IPS DF 19.7 (cell line): Measurements from ENCODE around the gene PLA2R1.

Source experiments
- DNase-seq: peaks from one replicate; pipeline ENCODE4 v3.0.0-alpha.2; 2013; ENCODE audit warnings: low read depth, low spot score

Gene PLA2R1

DNA sequence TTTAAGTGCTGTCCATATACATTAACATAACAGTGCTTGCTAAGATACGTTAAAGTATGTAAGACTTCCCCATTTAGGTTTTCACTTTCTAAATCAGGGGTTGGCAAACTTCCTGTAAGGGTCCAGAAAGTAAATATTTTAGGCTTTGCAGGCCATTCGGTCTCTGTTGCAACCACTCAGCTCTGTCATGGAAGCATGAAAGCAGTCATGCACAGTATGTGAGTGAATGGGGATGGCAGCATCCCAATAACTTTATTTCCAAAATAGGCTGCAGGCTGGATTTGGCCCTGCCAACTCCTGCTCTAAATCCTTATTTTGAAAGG is 128.7 kb downstream of the PLA2R1 start:
- no peak for DNase-seq

DNA sequence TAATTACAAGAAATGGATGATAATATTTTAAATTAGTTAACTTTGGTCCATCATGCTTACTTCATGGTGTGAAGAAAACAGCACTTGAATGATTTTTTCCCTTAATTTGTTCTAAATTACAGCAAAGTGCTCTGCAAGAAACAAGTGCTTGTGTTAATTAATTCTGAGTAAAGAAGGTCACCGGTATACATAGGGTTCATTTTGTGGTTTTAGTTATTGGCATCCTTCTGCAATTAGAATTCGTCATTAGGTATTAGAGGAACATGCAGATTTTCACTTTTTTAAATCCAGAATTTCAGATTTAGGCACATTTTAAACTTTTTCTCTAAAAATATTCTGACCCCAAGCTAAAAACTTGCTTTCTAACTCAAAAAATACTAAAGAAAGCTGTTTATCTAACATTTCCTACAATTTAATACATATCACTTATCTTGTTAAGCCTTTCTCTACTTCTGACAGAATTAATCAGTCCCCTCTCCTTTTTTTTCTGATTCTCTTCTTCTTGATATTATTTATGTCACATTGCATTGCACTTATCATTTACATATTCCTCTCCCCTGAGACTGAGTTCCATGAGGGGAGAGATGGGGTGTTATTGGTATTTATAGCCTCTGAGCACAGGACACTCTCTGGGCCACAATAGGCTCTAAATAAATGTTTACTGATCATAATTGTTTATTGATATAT is 129.2 kb downstream of the PLA2R1 start:
- DNase-seq: no peak

DNA sequence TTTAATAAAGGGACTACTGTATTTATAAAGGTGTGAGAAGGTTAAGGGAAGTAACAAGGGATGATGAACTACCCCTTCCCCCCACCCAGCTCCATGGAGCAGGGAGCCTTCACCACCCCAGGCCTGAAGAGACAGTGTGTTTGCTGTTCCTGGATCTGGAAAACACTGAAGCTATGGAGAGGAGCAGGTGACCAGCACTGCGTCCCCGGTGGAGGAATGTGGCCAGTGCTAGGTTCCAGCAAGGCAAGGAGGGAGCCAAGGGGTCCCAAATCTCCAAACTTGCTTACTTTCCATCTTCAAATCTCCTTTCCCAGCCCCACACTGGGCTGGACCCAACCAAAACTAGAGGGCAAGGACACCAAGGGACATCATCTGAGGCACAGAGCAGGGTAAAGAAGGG is 135.7 kb downstream of the PLA2R1 start:
- no peak for DNase-seq

DNA sequence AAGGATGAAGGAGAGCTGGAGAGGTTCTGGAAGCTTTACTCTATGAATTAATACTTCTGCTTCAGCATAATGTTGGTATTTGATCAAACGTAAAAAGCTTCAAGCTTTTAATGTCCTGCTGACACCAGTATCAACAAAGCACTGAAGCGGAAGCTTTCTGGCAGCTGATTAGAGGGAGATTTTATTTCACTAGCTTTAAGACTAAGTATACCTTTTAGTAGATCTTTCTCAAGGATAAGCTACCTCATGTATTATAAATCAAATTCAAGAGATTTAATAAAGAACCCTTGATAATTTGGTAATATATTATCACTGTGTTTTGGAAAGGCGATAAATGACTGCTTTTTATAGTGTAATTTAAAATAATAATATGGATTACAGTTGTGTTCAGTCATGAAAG is 136.4 kb downstream of the PLA2R1 start:
- no peak for DNase-seq

DNA sequence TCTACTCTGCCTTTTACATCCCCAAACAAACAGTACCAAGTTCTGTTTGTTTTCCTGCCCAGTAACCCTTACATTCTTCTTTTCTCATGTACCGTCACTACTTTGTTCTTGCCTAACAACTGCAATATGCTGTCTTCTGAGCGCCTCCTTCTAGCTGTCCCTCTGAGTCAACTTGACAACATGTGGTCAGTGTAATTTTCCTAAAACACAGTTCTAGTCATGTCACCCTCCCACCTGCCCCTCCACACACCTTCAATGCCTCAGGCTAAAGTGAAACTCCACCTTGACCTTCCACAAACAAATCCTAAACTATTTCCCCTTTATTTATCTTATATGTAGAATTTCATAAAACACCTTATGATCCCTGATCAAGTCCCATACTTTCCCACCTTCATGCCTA is 139.9 kb downstream of the PLA2R1 start:
- DNase-seq: no peak

DNA sequence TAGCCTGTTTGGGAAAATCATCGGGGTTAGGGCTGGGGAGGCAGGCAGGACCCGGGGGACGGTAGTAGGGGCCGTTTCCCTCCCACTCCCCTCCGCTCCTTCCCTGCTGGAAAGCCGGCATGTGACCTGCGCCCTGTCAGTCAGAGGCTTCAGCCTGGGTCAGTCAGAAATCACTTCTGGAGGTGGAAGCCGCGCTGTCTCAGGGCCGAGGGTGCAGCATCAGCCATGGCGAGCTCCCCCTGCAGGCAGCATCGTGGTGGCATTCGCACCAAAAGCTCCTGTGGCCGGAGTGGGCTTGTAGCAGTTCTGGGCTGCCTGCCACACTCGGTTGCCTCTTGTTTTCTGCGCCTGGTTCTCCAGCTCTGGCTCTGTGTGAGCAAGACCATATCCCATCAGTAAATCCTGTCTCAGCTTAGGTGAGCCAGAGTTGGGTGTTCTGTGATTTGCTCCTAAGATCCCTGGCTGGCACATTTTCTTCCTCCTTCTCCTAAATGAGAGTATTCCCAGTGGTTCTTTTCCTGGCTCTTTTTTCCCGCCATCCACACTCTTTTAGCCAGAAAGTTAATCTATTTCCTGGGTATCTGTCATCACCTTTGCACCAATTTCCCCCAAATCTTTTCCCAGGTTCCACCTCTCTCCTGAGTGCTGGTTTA is 140.5 kb downstream of the PLA2R1 start:
- DNase-seq: peak; percentile 64

DNA sequence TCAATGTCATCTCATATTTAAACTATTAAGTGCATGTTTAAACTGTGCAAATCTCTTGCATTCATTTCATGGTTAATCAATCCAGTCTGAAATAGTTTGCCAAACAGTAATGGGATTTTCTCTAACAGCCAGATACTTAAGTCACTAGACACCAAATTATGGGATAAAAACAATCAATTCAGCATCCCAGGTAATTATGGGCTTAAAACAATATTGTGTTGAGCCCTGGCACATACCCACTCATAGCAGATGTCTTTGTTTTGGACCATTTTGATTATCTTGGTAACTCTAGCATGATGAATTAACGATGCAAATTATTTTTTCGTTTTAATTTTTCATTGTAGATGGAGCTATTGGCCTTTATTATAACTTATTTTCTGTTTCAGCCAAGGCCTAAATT is 145.9 kb downstream of the PLA2R1 start:
- DNase-seq: no peak

DNA sequence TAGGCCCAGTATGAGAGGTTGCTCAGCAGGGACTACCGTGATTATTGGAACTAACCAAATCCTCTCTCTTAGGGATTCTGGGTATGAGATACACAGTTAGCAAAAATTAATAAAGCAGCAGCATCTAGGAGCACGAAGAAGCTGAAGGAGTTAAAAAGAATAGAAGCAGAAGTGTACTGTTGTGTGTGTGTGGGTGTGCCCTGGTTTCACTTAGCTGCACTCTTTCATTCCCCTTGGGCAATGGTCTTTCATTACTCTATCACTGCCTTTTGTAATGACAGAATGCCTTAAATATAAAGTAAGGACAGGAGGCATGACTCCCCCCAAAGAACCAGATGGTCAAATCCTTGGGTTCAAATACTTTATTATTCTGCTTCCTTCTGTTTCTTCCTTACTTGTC is 148.5 kb downstream of the PLA2R1 start:
- no peak for DNase-seq

DNA sequence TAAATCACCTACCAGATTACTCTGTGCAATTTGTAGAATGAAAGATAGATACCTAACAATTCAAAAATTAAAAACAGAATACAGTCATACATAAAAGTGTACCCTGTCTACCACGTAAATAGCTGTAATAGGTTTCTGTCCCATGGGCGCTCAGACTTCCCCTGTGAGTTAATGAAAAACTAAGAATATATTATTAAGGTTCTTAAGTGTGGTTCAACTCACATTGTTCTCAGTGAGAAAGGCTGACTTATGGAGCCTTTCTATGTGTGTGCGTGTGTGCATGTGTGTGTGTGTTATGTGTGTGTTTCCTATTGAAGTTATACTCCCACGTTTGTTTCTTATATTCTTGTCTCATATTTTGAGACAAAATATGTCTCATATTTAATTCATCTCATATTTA is 149.8 kb downstream of the PLA2R1 start:
- DNase-seq: no peak

DNA sequence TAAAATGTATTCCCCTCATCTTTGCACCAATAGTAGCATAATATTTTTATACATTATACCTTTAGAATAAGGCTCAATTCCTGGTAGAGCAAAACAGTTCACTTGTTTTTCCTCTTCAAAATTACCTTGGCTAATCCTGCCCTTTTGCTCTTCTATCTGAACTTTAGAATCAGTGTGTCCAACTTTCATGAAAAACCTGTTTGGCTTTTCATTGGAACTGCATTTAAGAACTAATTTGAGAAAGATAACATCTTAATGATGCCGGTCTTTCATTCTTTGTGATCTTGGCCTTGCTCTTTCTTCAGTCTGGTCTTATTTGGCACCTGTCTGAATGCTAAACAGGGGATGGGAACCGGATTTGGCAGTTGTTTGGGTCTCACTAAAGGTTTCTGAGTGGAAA is 151.5 kb downstream of the PLA2R1 start:
- DNase-seq: no peak

DNA sequence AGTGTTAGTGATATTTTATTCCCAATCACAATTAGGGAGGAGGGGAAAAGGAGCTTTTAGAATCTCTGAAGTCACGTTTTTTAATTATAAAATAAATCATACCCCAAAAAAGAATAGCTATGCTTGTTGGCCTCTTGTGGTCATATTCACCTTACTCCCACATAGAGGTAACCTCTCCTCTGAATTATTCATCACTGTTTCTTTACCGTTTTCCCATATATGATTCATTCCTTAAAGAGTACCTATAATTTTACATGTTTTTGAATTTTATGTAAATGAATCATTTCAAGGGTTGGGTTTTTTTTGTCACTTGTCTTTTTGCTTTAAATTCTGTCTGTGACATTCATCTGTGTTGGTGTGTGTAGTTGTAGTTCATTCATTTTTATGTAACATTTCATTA is 153.8 kb downstream of the PLA2R1 start:
- DNase-seq: no peak

DNA sequence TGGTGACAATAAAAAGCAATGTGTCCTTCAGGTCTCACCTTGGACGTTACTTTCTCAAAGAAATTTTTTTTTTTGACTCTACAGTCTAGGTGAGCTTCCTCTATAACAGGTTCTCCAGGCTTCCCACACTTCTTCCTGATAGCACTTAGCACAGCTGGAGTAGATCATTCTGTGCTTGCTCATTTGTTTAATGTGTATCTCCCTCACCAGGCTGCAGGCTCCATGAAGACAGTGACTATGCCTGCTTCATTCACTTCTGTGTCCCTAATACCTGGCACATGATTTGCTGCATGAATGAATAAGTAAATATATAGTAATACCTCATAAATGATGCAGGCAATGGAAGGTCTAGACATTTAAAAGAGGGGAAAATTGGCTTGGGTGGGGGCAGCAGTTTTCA is 154.5 kb downstream of the PLA2R1 start:
- no peak for DNase-seq

DNA sequence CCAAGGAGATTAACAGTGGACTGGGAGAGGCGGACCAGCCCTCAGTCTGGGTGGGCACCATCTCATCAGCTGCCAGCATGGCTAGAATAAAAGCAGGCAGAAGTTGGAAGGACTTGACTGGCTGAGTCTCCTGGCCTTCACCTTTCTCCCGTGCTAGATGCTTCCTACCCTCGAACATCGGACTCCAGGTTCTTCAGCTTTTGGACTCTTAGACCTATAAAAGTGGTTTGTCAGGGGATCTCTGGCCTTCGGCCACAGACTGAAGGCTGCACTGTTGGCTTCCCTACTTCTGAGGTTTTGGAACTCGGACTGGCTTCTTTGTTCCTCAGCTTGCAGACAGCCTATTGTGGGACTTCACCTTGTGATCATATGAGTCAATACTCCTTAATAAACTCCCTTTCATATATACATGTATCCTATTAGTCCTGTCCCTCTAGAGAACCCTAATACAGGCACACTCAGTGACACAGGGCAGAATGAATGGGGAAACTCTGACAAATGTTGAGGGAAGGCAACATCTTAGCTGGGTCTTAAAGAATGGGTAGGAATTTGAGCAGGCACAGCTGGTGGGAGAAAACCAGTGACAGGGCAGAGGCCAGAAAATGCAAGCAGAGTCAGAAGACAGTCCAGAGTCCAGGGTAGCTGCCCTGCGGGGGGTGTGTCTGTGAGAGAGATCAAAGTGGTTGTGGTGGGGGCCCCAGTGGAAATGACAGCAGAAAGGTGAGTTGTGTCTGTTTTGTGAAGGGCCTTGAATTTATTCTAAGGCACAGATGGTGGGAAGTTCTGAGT is 156.3 kb downstream of the PLA2R1 start:
- DNase-seq: no peak

DNA sequence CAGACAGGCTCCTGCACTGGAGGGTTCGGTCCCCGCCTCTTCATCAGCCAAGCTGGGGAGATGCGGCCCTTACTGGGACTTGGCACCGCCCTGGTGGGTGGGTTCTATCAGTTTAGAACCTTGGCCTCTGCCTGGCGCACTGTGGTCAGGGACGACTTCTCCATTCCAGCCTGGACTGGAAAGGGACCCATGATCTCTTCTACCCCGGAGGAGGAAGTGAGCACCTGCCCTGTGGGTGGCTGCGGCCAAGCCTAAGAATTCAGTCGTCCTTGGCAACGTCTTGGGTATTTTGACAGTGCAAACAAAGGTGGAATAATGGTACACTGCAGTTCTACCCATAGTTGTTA is 157.5 kb downstream of the PLA2R1 start:
- no peak for DNase-seq

DNA sequence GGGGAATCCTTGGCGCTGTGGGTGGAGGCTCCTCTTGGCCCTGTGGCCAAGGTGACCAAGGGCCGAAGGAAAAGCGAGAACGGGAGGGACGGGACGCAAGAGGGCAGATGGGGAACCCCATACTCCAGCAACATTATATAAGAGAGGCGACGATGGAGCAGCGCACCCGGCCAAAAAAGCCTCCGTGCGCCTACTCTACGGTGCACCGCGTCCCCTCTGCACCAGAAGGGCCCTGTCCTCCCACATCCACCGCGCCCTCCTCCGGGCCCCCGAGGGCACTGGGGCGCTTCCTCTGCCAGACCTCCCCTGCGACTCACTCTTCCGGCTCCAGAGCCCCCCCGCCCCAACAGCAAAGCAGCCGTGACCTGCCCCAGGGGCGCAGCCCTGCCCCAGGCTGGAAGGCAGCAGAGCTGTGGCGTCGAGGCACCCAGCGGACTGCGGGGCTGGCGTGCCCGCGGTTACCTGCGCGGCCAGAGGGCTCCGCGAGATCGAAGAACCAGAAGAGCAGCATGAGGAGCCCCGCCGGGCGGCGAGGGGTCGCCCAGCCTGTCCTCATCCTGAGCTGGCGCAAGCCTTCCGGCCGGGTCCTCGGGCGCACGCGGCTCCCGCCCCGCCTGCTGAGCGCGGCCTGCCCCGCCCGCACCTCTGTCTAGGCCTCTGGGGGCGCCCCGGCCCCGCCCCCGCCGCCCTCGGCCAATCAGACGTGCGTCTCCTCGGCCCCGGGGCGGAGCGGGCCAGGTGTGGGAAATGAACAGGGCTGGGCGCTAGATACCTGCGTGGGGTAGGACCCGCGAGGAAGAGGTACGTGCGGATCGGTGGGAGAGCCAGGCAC is 158.1 kb downstream of the PLA2R1 start, which contains the start of gene LY75:
Gene LY75 (minus strand): TSS at position 630 of the 832 bp plus-strand sequence.
- DNase-seq: peak; percentile 57

DNA sequence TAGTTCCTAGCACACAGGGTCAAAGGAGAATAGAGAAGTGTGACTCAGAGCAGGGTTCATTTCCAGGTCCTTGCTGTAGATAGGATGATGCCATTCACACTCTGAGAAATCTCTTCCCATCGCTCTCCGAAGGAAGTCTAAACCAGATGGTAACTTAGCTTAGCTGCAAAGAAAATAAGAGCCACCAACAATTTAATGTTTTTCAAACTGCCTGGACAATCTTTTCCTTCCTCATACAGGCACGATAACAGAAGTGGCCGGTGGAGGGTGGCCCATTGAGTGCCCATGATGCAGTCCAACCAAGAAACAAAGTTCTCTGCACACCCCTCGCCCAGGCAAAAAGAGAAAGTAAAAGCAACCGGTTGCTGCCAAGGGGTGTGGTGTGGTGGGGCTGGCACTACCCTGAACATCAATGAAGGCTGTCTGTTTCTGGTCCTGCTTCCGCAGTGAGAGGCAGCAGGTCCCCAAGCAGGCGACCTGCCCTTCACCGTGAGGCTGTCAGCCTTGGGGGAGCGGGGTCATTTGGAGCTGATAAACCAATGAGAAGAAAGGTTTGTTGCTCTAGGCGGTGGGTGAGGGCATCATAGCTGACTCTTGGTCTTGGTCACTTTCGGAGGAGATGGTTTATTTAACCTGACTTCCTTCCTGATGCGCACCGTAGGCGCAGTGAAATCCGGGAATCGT is 158.8 kb downstream of the PLA2R1 start:
- no peak for DNase-seq

DNA sequence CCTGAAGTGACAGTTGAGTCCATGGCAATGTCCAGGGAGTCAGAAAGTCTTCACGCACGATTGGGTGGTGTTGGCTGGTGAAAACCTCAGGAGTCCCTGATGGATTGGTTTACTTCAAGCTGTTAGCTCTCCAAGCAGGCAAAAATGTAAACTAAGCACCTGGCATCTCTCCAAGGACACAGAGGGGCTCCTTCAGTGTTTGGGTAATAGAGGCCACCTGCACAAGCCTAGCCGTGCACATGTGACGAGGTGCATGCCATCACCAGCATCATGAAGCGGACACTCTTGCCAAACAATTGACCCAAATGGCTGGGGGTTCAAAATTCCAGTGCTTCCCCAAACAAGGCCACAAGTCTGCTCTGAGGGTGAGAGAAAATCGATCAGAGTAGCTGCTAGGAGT is 159.7 kb downstream of the PLA2R1 start:
- no peak for DNase-seq

DNA sequence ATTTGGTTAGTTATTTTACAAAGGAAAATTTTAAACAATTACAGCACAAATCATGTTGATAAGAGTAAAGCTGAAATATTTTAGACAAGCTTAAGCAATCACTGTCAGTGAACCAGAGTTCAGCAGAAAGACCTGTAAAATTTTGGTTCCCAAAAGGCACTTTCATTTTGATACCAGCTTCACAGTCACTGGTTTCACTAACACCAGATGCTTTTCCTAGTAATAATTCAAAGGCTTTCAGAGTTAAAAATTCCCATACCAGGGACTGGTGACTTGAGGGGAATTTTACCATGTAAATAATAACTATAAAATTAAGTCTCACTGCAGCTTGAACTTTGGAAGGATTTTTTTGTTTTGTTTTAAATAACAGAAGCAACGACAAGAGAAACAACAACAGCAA is 162.1 kb downstream of the PLA2R1 start:
- no peak for DNase-seq

DNA sequence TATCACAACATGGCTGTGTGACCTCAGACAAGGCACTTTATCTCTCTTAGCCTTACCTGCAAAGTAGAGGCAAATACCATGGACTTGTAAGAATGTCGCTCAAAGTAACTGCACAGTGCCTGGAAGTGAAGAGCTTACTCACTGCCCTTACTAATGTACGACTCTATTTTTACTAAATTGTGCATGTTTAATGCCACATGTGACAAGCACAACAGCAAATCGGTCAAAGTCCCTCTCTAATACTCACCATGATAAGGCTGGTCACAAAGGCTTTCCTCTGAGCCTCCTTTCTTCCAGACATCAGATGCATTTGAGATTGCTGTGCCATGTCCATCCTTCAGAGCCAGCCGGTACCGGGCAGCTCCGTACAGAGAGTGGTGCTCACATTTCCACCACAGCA is 164.0 kb downstream of the PLA2R1 start:
- DNase-seq: no peak

DNA sequence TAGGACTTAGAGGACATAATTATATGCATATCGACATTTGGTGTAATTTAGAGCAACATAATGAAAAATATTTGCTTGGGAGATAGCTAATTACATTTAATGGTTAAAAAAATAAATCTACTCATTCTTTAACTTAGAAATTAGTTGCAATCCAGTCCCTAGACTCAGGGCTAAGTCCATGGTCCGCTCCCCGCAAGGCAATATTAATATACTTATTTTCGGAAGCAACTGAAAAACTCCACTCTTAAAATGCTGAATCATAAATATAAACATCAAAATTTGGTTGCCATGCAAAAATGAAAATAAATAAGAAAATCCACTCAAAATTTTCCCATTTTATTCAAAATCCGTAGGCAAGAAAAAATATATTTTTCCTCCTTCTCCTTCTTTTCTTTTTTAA is 164.7 kb downstream of the PLA2R1 start:
- DNase-seq: no peak

DNA sequence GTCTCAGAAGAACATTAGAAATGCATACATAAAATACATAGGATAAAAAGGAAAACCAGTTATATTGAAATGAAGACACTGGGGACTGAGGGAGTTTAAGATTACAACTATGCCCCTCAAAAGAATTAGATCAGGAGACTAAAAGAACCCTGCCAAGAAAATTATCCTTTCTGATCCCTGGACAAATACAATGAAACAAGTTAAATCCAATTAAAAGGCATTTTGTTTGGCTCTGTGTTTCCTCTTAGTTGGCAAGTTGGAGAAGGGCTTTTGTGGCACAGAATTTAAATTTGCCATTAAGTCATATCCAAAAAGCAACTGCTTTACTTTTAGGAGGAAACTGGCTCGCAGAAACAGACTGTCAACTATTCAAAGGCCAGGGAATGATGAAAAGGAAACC is 165.3 kb downstream of the PLA2R1 start:
- no peak for DNase-seq
